Measurements from ENCODE around the gene MAML2.

Gene MAML2

GRCh38 chr11:96091476-96091875 is 251.5 kb downstream of the MAML2 start:
- DNase-seq = no peak

- DNase-seq = no peak
These were observed 252.3 kb downstream of the MAML2 start for GRCh38 chr11:96090711-96091110.

GRCh38 chr11:96088914-96089313 is 254.1 kb downstream of the MAML2 start:
- DNase-seq = no peak

GRCh38 chr11:96086111-96086510 is 256.9 kb downstream of the MAML2 start:
- no peak for DNase-seq

GRCh38 chr11:96085319-96085930 is 257.6 kb downstream of the MAML2 start:
- no peak for DNase-seq

GRCh38 chr11:96084610-96085318 is 258.2 kb downstream of the MAML2 start:
- no peak for DNase-seq

- DNase-seq = no peak
These were observed 260.1 kb downstream of the MAML2 start for GRCh38 chr11:96082936-96083335.

GRCh38 chr11:96082002-96082899 is 260.7 kb downstream of the MAML2 start:
- no peak for DNase-seq

- DNase-seq = no peak
These were observed 261.4 kb downstream of the MAML2 start for GRCh38 chr11:96081561-96081960.

GRCh38 chr11:96079691-96080090 is 263.3 kb downstream of the MAML2 start:
- no peak for DNase-seq

- no peak for DNase-seq
These were observed 267.4 kb downstream of the MAML2 start for GRCh38 chr11:96075532-96075959.

- DNase-seq = no peak
These were observed 268.3 kb downstream of the MAML2 start for GRCh38 chr11:96074551-96075310.

- DNase-seq = no peak
These were observed 269.5 kb downstream of the MAML2 start for GRCh38 chr11:96073536-96073935.

- DNase-seq = no peak
These were observed 270.4 kb downstream of the MAML2 start for GRCh38 chr11:96072592-96072991.

- no peak for DNase-seq
These were observed 272.5 kb downstream of the MAML2 start for GRCh38 chr11:96070453-96070852.

GRCh38 chr11:96067160-96067559 is 275.8 kb downstream of the MAML2 start:
- no peak for DNase-seq

- DNase-seq = no peak
These were observed 277.6 kb downstream of the MAML2 start for GRCh38 chr11:96065379-96065778.

- no peak for DNase-seq
These were observed 279.1 kb downstream of the MAML2 start for GRCh38 chr11:96063886-96064285.

GRCh38 chr11:96063053-96063452 is 279.9 kb downstream of the MAML2 start:
- no peak for DNase-seq

- DNase-seq = no peak
These were observed 280.9 kb downstream of the MAML2 start for GRCh38 chr11:96062134-96062533.

- DNase-seq = no peak
These were observed 281.3 kb downstream of the MAML2 start for GRCh38 chr11:96061730-96062129.

- no peak for DNase-seq
These were observed 281.9 kb downstream of the MAML2 start for GRCh38 chr11:96061069-96061468.

- no peak for DNase-seq
These were observed 285.5 kb downstream of the MAML2 start for GRCh38 chr11:96057502-96057901.

Data from NCI-H187 (cell line).